ENCODE results near the gene ADARB2. TPM values are rescaled to one million over a fixed set of nuclear protein-coding genes. Genes with fewer than 3 reads are reported as not detected.

ADARB2 gene
- polyA plus RNA-seq, 3 donors = not detected

- Histone ChIP-seq H3K9me3 (replicated peaks in 1 of 2; ENCODE audit: control insufficient read depth in 1 of 2, insufficient read depth in 1 of 2, low read length in 2 of 2) (no peaks in the 10 kb centered on the region), H3K36me3 (replicated peaks in 1 of 2; ENCODE audit: control insufficient read depth in 1 of 2, insufficient read depth in 2 of 2, low read length in 2 of 2) (no peaks in the 10 kb centered on the region), H3K4me1 (ENCODE audit: control insufficient read depth in 1 of 2, insufficient read depth in 2 of 2, low read length in 2 of 2) (no peaks in the 10 kb centered on the region), H3K4me3 (replicated peaks in 1 of 3; ENCODE audit: low read depth in 2 of 3, low read length in 3 of 3) (no peak overlapping the region), H3K9ac (ENCODE audit: insufficient read depth, low read length, poor library complexity, severe bottlenecking) (no peak overlapping the region), H2AFZ (ENCODE audit: insufficient read depth, low read depth, low read length, poor library complexity, severe bottlenecking) (no peak overlapping the region), H3K27me3 (ENCODE audit: control insufficient read depth in 2 of 2, insufficient read depth in 2 of 2, low read length in 2 of 2) (peaks cover 0 to 4% of the 10 kb centered on the region in 2 donors), H4K20me1 (ENCODE audit: insufficient read depth, low read length) (no peaks in the 10 kb centered on the region), H3K27ac (ENCODE audit: low read depth in 1 of 2, low read length in 2 of 2) (no peak overlapping the region), H3K79me2 (ENCODE audit: insufficient read depth, low read length) (no peaks in the 10 kb centered on the region), H3K4me2 (replicated peaks; ENCODE audit: extremely low read depth, low read length, poor library complexity, severe bottlenecking) (no peak overlapping the region)
- no peak for TF ChIP-seq CTCF (IDR thresholded peaks at IDR 0.05)
- 94% methylated on average over 6 of the region's 7 CpGs for WGBS (ENCODE audit: insufficient coverage)
- no peak overlapping the region for H3K4me3 Mint-ChIP-seq
- intact Hi-C loops (cut with micrococcal nuclease) = no loop called here
- no peak for DNase-seq
- no peak overlapping the region for H3K27ac Mint-ChIP-seq
- H3K4me1 Mint-ChIP-seq = no peaks in the 10 kb centered on the region
- H3K9me3 Mint-ChIP-seq = peaks cover 0 to 4% (median 0%) of the 10 kb centered on the region in 7 donors
- H3K27me3 Mint-ChIP-seq (ENCODE audit: low read depth in 3 of 3) = peaks cover 3 to 7% (median 7%) of the 10 kb centered on the region in 3 donors
- no peaks in the 10 kb centered on the region for H3K36me3 Mint-ChIP-seq
These were observed 543.2 kb downstream of the ADARB2 start for GRCh38 chr10:1194161-1194560.

- no peak overlapping the region for H3K4me3 ChIP-seq (replicated peaks in 1 of 3; ENCODE audit: low read depth in 2 of 3, low read length in 3 of 3)
- H3K4me1 Mint-ChIP-seq = no peaks in the 10 kb centered on the region
- peaks cover 0 to 4% of the 10 kb centered on the region in 2 donors for H3K27me3 ChIP-seq (ENCODE audit: control insufficient read depth in 2 of 2, insufficient read depth in 2 of 2, low read length in 2 of 2)
- no peaks in the 10 kb centered on the region for H3K36me3 Mint-ChIP-seq
- H3K4me1 ChIP-seq (ENCODE audit: control insufficient read depth in 1 of 2, insufficient read depth in 2 of 2, low read length in 2 of 2) = no peaks in the 10 kb centered on the region
- intact Hi-C loops (cut with micrococcal nuclease) = no loop called here
- TF ChIP-seq CTCF (IDR thresholded peaks at IDR 0.05) = no peak
- no peak for DNase-seq
- H3K4me3 Mint-ChIP-seq = no peak overlapping the region
- H3K9me3 ChIP-seq (replicated peaks in 1 of 2; ENCODE audit: control insufficient read depth in 1 of 2, insufficient read depth in 1 of 2, low read length in 2 of 2) = no peaks in the 10 kb centered on the region
- H4K20me1 ChIP-seq (ENCODE audit: insufficient read depth, low read length) = no peaks in the 10 kb centered on the region
- no peaks in the 10 kb centered on the region for H3K36me3 ChIP-seq (replicated peaks in 1 of 2; ENCODE audit: control insufficient read depth in 1 of 2, insufficient read depth in 2 of 2, low read length in 2 of 2)
- peaks cover 3 to 7% (median 7%) of the 10 kb centered on the region in 3 donors for H3K27me3 Mint-ChIP-seq (ENCODE audit: low read depth in 3 of 3)
- no peak overlapping the region for H3K9ac ChIP-seq (ENCODE audit: insufficient read depth, low read length, poor library complexity, severe bottlenecking)
- no peak overlapping the region for H3K27ac ChIP-seq (ENCODE audit: low read depth in 1 of 2, low read length in 2 of 2)
- H3K27ac Mint-ChIP-seq = no peak overlapping the region
- no peaks in the 10 kb centered on the region for H3K79me2 ChIP-seq (ENCODE audit: insufficient read depth, low read length)
- no peak overlapping the region for H3K4me2 ChIP-seq (replicated peaks; ENCODE audit: extremely low read depth, low read length, poor library complexity, severe bottlenecking)
- H2AFZ ChIP-seq (ENCODE audit: insufficient read depth, low read depth, low read length, poor library complexity, severe bottlenecking) = no peak overlapping the region
- peaks cover 0 to 4% (median 0%) of the 10 kb centered on the region in 7 donors for H3K9me3 Mint-ChIP-seq
- no CpG with 5 or more reads among the region's 4 CpGs for WGBS (ENCODE audit: insufficient coverage)
These were observed 543.8 kb downstream of the ADARB2 start for GRCh38 chr10:1193561-1193960.
